GM18519 (cell line): ENCODE measurements around the gene AFF1.
A peak's percentile ranks its signal among the peaks of the same experiment; 100 is the strongest.

ENCODE experiments used
- ATAC-seq: cut with Tn5 transposase; IDR thresholded peaks from one replicate; pipeline ENCODE4 v1.9.1; 2021; ENCODE audit warnings: mild to moderate bottlenecking, moderate library complexity; ENCODE audit not compliant: unreplicated experiment, low FRiP score

AFF1 gene

GRCh38 chr4:86947501-86948120, 12.8 kb downstream of the AFF1 start:
- ATAC-seq, result no peak

- no peak for ATAC-seq
Measured at GRCh38 chr4:86948276-86948675, 13.5 kb downstream of the AFF1 start.

DNA sequence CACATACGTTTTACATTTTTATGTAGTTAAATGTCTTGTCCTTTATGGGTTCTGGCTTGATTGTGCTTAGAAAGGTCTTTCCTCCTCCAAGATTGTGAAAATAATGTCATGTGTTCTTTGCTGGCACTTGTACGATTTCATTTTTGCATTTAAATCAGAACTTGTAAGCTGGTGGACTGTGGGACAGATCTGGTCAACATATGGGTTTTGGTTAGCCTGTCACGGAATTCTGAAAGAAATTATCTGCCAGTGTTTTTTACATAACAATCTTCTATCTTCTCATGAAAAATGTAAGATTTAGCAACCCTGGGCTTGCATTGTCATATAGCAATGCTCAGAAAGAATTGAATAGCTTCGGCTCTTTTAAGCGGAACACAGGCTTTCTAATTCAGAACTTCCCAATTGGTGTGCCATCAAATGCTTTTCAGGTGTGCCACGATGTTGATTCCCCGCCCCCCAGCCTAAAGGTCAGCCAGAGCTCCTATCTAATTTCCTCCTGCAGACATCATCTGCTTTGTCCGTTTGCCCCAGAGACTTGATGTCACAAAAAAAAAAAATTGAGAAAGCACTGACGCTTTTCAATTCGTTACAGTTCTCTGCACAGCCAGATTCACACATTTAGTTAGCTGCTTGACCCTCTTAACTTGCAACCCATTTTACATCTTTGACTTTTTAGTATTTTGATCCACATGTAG, 16.2 kb downstream of the AFF1 start:
- no peak for ATAC-seq

DNA sequence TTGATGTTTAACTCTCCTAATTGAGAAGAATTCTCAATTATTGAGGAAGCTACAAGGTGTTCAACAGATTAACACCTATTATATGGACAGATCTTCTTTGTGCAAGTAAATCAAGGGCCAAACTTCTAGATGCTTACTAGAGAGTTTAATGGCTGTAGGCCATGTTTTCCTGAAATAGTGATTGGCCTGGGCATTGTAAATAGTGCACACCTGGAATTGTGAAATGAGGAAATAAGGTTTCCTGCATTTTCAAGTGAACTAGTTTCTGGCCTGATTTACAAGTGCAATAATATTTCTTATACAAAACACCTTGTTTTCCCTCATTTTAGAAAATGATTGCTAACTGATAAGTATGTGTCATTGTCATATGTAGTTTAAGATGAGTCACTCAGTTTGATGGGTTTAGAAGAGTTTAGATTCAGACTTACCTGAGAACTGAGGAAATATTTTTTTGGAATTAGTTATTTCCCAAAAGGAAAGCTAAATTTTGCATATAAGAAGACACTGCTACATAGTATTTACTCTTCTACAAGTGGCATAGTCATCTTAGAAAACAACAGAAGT, 21.2 kb downstream of the AFF1 start:
- ATAC-seq, result no peak

DNA sequence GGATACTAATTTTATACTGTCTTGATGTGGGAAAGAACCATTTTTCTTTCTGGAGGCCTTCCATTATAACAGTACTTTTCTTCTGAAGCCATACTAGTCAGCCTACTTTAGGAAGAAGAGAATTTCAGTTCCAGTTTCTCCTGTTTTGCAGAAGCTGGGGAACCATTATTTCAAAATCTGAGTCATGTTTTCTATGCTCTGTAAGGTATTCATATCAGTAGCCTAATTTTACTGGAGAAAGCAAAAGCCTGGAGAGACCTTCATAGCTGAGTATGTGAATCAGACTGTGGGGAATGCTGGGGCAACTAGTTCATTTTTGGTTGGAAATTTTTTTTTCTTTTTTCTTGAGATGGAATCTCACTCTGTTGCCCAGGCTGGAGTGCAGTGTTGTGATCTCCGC, 22.4 kb downstream of the AFF1 start:
- ATAC-seq, result peak; percentile 51

DNA sequence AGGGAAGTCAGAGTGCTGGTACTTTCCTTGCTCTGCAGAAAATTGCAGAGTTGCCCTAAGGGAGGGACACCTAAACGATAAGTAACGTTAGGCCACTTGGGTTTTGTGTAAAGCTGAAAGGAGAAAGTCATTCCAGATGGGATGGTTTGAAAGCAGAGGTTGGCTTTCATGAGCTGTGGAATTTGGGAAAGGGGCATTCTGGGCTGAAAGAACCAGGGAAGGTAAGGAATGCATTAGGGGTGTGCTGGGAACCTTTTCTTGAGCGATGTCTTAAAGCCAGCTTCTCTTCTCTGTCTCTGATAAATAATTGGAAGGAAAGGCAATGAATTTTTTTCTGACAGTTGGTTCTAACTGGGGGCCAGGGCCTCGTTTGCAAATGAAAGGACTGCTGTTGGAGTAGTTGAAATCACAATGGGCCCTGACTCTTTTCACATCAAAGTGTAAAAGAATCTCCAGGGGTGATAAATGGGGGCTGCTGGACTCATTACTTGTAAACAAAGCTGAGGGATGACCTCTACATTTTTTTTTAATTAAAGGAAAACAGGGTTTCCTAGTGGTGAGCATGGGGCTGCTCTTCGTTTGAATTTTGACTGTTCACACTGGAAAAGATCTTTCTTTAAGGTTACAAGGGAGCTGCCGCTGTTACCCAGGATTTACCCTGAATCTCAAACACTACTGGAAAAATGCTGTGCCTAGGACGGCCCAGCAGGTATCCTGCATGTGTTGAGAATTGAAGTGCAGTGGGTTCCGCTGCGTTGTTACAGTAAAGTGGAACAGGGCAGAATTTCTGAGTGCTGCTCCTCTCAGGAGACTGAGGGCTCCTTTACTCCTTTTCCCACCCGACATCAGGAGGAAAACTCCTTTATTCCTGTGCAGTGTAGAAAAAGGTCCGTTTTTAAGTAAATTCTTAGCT, 25.0 kb downstream of the AFF1 start:
- no peak for ATAC-seq

- ATAC-seq, result no peak
Measured at GRCh38 chr4:86960557-86960961, 25.7 kb downstream of the AFF1 start.

GRCh38 chr4:86961116-86961515, 26.3 kb downstream of the AFF1 start:
- ATAC-seq, result no peak

- peak; percentile 88 for ATAC-seq
Measured at GRCh38 chr4:86961605-86962295, 26.9 kb downstream of the AFF1 start.

DNA sequence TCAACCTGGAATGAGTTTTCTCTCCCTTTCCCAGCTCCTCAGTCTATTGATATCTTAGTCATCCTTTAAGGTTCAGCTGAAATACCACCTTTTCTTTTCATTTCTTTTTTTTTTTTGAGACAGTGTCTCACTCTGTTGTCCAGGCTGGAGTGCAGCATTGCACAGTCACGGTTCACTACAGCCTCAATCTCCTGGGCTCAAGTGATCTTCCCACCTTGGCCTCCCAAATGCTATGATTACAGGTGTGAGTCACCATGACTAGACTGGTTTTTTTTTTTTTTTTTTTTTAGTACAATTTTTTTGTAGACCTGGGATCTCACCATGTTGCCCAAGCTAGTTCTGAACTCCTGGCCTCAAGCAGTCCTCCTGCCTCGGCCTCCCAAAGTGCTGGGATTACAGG, 28.9 kb downstream of the AFF1 start:
- ATAC-seq, result no peak

DNA sequence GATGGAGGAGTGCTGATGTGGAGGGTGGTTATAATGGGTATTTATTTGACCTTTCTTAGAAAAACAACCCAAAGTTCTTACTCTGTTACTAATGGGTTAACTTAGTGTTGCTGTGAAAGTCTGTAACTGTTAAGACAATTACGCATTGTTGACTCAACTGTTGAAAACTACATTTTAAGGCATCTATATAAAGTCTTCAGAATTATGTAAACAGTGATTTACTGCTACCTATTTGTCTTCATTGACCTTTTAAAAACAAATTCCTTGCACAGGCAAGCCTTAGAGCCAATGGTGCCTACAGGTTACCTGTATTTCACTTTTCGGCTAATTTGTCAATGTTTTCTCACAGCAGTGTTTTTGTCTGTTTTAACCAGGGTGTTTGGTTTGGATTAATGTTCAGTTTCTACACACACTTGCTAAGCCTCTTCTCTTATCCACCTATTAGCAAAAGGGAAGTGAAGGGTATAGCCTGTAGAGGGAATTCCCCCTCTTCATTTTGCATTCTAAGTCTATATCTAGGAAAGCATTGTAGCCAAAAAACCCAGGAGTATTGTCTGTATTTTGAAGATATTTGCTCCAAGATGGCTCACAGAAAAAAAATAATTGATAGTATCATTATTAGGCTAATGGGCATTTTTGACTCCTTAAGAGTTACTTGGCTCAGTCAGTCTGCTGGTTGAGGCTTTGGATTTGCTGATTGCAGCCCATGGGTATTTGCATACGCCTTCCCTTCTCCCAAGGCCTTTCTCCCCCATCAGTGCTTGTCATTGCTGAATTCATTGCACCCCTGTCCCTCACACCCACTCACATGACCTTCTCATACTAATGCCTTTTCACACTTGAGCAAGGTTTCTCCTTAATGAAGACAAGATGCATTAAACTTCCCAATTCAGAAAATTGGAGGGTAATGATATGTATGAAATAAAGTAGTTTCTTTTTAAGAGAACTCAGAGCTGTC, 30.5 kb downstream of the AFF1 start:
- peak; percentile 52 for ATAC-seq

- no peak for ATAC-seq
Measured at GRCh38 chr4:86967073-86967472, 32.3 kb downstream of the AFF1 start.

GRCh38 chr4:86967798-86968197, 33.0 kb downstream of the AFF1 start:
- no peak for ATAC-seq

DNA sequence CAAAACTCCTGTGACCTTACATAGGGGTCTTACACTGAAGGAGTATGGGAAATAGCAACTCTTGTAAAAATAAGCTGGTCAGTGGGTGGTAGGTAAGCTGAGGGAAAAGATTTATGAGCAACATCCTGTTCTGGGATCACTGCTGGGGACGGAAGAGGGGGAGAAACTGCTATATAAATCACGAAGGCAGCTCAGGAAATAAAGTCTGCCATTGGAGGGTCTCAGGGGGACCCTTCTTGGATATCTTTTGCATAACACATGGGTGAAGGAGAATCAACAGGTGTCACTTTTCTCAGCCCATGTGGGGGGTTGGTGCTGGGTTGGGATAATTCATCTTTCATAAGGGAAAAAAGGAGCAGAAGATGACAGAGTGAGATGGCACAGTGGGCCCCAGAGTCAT, 33.7 kb downstream of the AFF1 start:
- ATAC-seq, result no peak

DNA sequence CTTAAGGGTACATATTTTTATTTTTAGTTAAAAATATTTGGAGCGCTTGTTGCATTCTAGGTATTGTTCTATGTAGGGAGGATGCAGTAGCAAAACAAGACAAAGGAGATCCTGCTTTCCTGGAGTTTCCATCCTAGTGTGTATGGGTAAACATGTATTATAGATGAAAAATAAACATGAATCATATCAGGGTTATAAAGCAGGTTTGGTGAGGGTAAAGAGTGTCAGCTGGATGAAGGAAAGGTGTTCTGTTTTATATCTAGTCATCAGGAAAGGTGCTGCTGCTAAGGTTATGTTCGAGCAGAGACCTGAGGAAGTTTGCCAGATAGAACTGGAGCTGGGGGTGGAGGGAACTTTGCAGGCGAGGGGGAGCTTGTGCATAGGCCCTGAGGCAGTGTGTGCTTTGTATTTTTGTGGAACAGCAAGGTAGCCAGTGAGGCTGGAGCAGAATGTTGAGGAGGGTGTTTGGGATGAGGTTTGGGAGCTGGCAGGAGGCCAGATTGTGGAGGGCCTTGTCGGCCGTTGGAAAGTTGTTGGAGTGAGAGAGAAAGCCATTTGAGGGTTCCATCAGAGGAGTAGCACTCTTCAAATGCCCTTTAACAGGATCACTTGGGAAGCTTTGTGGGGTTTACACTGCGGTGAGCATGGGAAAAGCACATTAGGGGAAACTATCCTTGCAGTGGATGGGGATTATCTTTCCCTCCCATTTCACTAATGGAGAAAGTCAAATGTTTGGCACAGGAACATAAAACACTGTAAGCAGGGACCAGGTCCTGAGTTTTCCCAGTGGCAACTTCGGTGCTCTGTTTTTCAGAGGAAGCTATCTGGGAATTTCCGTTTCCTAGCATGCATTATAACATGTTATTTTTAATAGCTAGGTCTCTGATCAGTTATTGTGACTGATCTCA, 35.9 kb downstream of the AFF1 start:
- ATAC-seq, result no peak

GRCh38 chr4:86971355-86971683, 36.5 kb downstream of the AFF1 start:
- ATAC-seq, result no peak

DNA sequence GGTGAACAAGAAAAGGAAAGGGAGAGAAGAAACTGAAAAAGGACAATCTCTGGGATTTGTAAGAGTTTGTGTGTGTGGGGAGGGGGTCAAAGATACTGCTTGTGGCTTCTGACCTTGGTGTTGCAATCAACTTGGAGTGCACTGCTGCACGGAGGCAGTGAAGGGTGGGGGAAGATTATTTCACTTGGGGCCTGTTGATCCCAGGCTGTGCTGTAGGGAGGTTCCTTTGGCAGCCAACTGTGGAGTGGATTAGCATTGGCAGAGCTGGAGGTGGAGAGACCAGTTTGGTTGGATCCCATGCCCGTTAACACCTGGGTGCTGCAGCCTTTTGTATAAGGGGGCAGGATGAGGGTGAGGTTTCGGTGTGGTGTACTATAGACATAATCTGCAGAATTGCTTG, 38.2 kb downstream of the AFF1 start:
- ATAC-seq, result no peak

- ATAC-seq, result no peak
Measured at GRCh38 chr4:86973668-86974067, 38.9 kb downstream of the AFF1 start.
